ENCODE results near the gene MAP2K5. TPM values are rescaled to one million over a fixed set of nuclear protein-coding genes. Genes with fewer than 3 reads are reported as not detected.

Gene MAP2K5
- total RNA-seq, 1 donor from 2014 or later, result 25.5 TPM

- ATAC-seq (no peak), DNase-seq (no peak)
- intact Hi-C loops (cut with DNase I), result no loop called here
- Histone ChIP-seq H3K4me1 (peaks cover 4% of the 10 kb centered on the region), H3K27me3 (ENCODE audit: low read depth) (no peaks in the 10 kb centered on the region), H3K36me3 (peaks cover 15% of the 10 kb centered on the region), H3K9me3 (no peaks in the 10 kb centered on the region), H3K4me3 (no peak overlapping the region), H3K27ac (no peak overlapping the region)
- no peak for TF ChIP-seq CTCF (IDR thresholded peaks at IDR 0.05)
Measured at GRCh38 chr15:67560320-67560719, 17.8 kb downstream of the MAP2K5 start.

GRCh38 chr15:67563092-67563491 is 20.6 kb downstream of the MAP2K5 start:
- intact Hi-C loops (cut with DNase I), result no loop called here
- no peaks in the 10 kb centered on the region for H3K27me3 ChIP-seq (ENCODE audit: low read depth)
- H3K9me3 ChIP-seq, result no peaks in the 10 kb centered on the region
- peaks cover 6% of the 10 kb centered on the region for H3K36me3 ChIP-seq
- H3K4me1 ChIP-seq, result peaks cover 6% of the 10 kb centered on the region
- TF ChIP-seq CTCF (IDR thresholded peaks at IDR 0.05), result no peak
- no peak overlapping the region for H3K27ac ChIP-seq
- H3K4me3 ChIP-seq, result no peak overlapping the region
- no peak for ATAC-seq
- DNase-seq, result no peak

- no peak for TF ChIP-seq CTCF (IDR thresholded peaks at IDR 0.05)
- DNase-seq (no peak), ATAC-seq (no peak)
- intact Hi-C loops (cut with DNase I), result no loop called here
- Histone ChIP-seq H3K4me1 (peaks cover 6% of the 10 kb centered on the region), H3K36me3 (no peaks in the 10 kb centered on the region), H3K27me3 (ENCODE audit: low read depth) (no peaks in the 10 kb centered on the region), H3K9me3 (no peaks in the 10 kb centered on the region), H3K27ac (no peak overlapping the region), H3K4me3 (no peak overlapping the region)
Measured at GRCh38 chr15:67564021-67564967, 21.8 kb downstream of the MAP2K5 start.

- no peak for TF ChIP-seq CTCF (IDR thresholded peaks at IDR 0.05)
- H3K9me3 ChIP-seq, result no peaks in the 10 kb centered on the region
- intact Hi-C loops (cut with DNase I), result no loop called here
- no peak for ATAC-seq
- peaks cover 6% of the 10 kb centered on the region for H3K4me1 ChIP-seq
- H3K36me3 ChIP-seq, result no peaks in the 10 kb centered on the region
- no peak overlapping the region for H3K27ac ChIP-seq
- no peak overlapping the region for H3K4me3 ChIP-seq
- H3K27me3 ChIP-seq (ENCODE audit: low read depth), result no peaks in the 10 kb centered on the region
- DNase-seq, result no peak
Measured at GRCh38 chr15:67564968-67565345, 22.5 kb downstream of the MAP2K5 start.

- TF ChIP-seq CTCF (IDR thresholded peaks at IDR 0.05), result no peak
- ATAC-seq (no peak), DNase-seq (no peak)
- Histone ChIP-seq H3K36me3 (no peaks in the 10 kb centered on the region), H3K4me1 (peaks cover 6% of the 10 kb centered on the region), H3K4me3 (no peak overlapping the region), H3K27me3 (ENCODE audit: low read depth) (no peaks in the 10 kb centered on the region), H3K27ac (no peak overlapping the region), H3K9me3 (no peaks in the 10 kb centered on the region)
- intact Hi-C loops (cut with DNase I), result no loop called here
Measured at GRCh38 chr15:67569668-67570067, 27.2 kb downstream of the MAP2K5 start.
